ENCODE measurements around the gene UGT1A5.

Gene UGT1A5

DNA sequence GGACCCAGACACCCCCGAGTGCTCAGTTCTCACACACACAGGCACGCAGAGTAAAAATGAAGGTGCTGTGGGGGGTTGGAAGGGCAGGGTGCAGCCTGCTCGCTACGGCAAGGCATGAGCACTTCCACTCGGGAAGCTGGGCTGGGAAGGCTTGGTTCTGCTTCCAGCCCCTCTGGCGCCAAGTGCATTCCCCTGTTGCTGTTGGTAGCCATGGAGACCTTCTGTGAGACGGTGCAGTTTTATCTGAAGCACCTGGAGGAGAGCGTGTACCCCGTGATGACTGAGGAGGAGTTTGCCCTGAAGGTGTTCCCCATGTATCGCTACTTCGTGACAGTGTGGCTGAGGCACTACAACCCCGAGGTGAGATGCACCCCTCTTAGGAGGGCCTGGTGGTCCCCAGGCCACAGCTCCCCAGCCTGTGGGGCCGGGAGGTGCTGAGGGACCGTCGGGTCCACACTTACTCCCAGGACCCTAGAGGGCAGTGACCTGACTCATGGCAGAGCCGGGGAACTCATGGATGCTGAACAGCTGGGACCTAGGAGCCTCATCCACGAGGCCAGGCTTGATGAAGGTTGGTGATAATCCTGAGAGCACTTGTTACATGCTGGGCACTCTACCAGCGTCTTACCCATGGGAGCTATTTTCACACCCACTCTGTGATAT, 80.9 kb downstream of the UGT1A5 start:
- Histone ChIP-seq H3K9ac (ENCODE audit: low read depth, low read length) (no peak overlapping the region), H3K4me3 (ENCODE audit: low read length) (no peak overlapping the region), H3K27me3 (ENCODE audit: insufficient read depth, low read length) (no peaks in the 10 kb centered on the region), H3K4me1 (ENCODE audit: insufficient read depth, low read length) (no peaks in the 10 kb centered on the region), H3K27ac (ENCODE audit: low read length) (no peak overlapping the region), H3K9me3 (ENCODE audit: insufficient read depth, low read depth, low read length) (no peaks in the 10 kb centered on the region), H3K36me3 (ENCODE audit: insufficient read depth, low read depth, low read length) (no peaks in the 10 kb centered on the region)

DNA sequence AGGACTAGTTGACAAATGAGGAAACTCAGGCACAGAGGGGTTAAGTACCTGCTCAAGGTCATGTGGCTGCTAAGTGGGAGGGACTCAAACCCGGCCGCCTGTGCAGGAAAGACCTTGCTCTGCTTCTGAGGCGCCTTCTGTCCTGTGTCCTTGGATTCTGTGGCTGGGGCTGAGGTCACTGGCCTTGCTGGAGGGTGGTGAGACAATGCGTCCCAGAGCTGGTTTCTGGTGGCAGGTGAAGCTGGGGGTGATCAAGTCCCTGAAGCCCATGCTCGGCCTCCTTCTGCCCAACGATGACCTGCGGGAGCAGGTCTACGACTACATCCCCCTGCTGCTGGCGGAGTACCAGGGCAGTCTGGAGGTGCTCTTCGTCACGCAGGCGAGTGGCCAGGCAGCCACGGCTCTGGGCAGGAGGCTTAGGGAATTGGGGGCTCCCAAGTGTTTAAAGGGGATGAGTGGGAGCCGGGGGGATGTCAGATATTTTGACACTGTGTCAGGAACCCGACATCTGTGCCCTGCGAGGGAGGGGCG, 81.5 kb downstream of the UGT1A5 start:
- no peaks in the 10 kb centered on the region for H3K36me3 ChIP-seq (ENCODE audit: insufficient read depth, low read depth, low read length)
- H3K4me1 ChIP-seq (ENCODE audit: insufficient read depth, low read length) = no peaks in the 10 kb centered on the region
- H3K27ac ChIP-seq (ENCODE audit: low read length) = no peak overlapping the region
- H3K9me3 ChIP-seq (ENCODE audit: insufficient read depth, low read depth, low read length) = no peaks in the 10 kb centered on the region
- no peak overlapping the region for H3K4me3 ChIP-seq (ENCODE audit: low read length)
- H3K27me3 ChIP-seq (ENCODE audit: insufficient read depth, low read length) = no peaks in the 10 kb centered on the region
- no peak overlapping the region for H3K9ac ChIP-seq (ENCODE audit: low read depth, low read length)

DNA sequence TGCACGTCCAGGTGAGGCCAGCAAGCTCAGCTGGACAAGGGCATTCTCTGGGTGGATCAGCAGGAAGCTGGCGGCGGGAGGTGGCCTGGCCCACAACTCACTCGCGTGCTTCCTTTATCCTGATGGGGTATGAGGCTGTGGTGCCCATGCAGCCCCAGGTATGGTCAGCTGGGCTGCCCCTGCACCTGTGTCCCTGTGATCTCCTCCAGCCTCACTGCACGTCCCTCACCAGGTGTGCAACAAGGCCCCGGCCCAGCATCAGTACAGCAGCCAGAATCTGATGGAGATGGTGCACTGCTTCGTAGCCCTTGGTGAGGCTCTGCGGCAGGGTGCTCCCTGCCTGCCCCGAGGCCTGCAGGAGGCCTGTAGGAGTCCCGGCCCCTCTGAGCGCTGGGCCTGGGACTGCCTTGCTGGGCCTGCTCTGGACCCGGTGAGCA, 83.0 kb downstream of the UGT1A5 start:
- Histone ChIP-seq H3K4me1 (ENCODE audit: insufficient read depth, low read length) (no peaks in the 10 kb centered on the region), H3K27me3 (ENCODE audit: insufficient read depth, low read length) (no peaks in the 10 kb centered on the region), H3K4me3 (ENCODE audit: low read length) (no peak overlapping the region), H3K9ac (ENCODE audit: low read depth, low read length) (no peak overlapping the region), H3K9me3 (ENCODE audit: insufficient read depth, low read depth, low read length) (no peaks in the 10 kb centered on the region), H3K36me3 (ENCODE audit: insufficient read depth, low read depth, low read length) (no peaks in the 10 kb centered on the region), H3K27ac (ENCODE audit: low read length) (no peak overlapping the region)

DNA sequence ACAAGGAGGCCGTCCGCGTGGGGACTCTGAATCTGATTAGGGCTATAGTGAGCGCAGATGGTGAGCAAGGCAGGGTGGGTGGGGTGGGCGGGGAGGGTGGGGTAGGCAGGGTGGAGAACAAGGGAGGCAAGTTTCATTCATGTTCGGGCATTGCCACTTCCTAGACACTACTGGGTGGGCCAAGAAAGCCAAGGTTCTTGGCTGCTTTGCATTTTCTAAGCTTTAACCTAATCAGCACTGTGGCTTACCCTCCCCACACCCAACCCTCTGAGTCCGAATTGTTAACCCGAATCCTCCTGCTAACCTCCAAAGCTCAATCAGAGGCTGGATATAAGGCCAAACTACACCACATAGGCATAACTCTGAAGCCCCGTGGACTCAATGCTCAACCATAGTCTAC, 83.5 kb downstream of the UGT1A5 start:
- Histone ChIP-seq H3K4me1 (ENCODE audit: insufficient read depth, low read length) (no peaks in the 10 kb centered on the region), H3K27ac (ENCODE audit: low read length) (no peak overlapping the region), H3K36me3 (ENCODE audit: insufficient read depth, low read depth, low read length) (no peaks in the 10 kb centered on the region), H3K9ac (ENCODE audit: low read depth, low read length) (no peak overlapping the region), H3K9me3 (ENCODE audit: insufficient read depth, low read depth, low read length) (no peaks in the 10 kb centered on the region), H3K4me3 (ENCODE audit: low read length) (no peak overlapping the region), H3K27me3 (ENCODE audit: insufficient read depth, low read length) (no peaks in the 10 kb centered on the region)

DNA sequence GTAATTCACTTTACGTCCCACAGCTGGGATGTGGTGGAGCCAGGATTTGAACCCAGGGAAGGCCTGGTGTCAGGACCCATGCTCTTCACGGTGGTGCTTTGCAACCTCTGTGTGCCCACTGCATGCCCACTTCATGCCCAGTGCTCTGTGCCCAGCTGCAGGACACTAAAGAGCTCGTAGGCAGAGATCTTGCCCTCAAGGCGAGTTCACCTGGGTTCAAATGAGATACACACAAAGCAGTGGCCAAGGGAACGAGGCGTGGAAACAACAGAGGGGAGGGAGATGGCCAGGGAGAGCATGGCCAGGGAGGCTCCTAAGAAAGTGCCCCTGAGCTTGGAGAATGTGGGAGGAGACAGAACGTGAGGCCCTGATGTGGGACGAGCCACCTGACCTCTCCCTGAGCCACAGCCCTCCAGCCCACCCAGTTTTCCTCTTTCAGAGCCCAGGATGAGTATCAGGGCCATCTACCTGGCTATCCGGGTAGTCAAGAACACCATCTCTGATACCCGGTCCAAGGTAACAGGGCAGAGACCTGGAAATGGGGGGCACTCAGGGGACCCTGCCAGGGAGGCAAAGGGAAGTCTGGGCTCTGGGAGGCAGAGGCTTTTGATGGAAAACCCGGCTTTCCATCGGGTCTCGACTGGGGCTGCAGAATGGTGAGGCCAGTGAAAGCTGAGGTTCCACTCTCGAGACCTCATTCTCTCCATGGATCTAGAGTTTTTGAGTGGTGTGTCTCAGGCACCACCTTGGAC, 85.8 kb downstream of the UGT1A5 start:
- no peaks in the 10 kb centered on the region for H3K36me3 ChIP-seq (ENCODE audit: insufficient read depth, low read depth, low read length)
- no peak overlapping the region for H3K27ac ChIP-seq (ENCODE audit: low read length)
- no peaks in the 10 kb centered on the region for H3K4me1 ChIP-seq (ENCODE audit: insufficient read depth, low read length)
- no peak overlapping the region for H3K9ac ChIP-seq (ENCODE audit: low read depth, low read length)
- no peaks in the 10 kb centered on the region for H3K27me3 ChIP-seq (ENCODE audit: insufficient read depth, low read length)
- H3K4me3 ChIP-seq (ENCODE audit: low read length) = no peak overlapping the region
- H3K9me3 ChIP-seq (ENCODE audit: insufficient read depth, low read depth, low read length) = no peaks in the 10 kb centered on the region

DNA sequence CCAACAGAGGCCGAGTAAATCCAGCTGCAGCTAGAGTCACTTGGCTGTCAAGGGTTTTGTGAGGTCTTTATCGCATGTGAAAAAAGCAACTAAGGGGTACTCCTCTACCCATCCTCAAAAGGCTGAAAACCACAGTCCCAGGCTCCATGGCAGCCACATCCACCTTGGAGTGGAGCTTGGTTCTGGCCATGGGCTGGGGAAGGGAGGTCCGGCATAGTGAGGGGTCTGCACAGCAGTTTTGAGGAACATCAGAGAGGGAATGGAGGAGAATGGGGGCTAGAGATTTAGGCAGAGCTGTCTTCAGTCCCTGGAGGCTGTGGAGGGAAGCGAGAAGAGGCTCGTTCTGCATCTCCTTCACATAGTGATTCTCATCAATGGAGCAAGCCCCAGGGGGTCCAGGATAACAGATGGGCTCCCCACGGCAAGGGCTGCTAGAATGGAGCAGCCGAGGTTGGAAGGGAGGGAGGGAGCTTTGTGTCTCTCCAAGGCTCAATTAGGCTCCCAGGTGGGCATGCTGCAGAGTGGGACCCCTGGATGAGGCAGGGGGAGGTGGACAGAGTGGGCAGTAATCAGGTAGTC, 86.5 kb downstream of the UGT1A5 start:
- Histone ChIP-seq H3K9ac (ENCODE audit: low read depth, low read length) (no peak overlapping the region; the same call in 1 of the 2 replicates), H3K4me3 (ENCODE audit: low read length) (no peak overlapping the region), H3K36me3 (ENCODE audit: insufficient read depth, low read depth, low read length) (no peaks in the 10 kb centered on the region), H3K27ac (ENCODE audit: low read length) (no peak overlapping the region), H3K9me3 (ENCODE audit: insufficient read depth, low read depth, low read length) (no peaks in the 10 kb centered on the region), H3K27me3 (ENCODE audit: insufficient read depth, low read length) (no peaks in the 10 kb centered on the region), H3K4me1 (ENCODE audit: insufficient read depth, low read length) (no peaks in the 10 kb centered on the region)

DNA sequence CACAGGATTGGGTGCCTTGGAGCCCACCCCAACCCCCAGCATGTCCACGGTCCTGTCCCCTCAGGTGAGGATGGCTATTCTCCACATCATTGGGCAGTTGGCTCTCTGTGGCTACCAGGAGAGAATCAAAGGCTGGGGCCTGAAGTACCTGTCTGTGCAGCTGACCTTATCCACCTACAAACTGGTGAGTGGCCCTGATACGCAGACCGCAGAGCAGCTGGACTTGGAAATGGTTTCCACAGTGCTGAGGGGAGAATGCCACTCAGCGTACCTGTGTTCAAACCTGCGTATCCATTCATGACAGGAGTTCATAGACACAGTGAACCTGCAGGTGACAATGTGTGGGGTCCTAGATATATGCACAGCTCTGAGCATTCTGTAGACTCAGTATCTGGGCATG, 87.0 kb downstream of the UGT1A5 start:
- Histone ChIP-seq H3K4me1 (ENCODE audit: insufficient read depth, low read length) (no peaks in the 10 kb centered on the region), H3K9me3 (ENCODE audit: insufficient read depth, low read depth, low read length) (no peaks in the 10 kb centered on the region), H3K27me3 (ENCODE audit: insufficient read depth, low read length) (no peaks in the 10 kb centered on the region), H3K4me3 (ENCODE audit: low read length) (no peak overlapping the region), H3K9ac (ENCODE audit: low read depth, low read length) (no peak overlapping the region), H3K27ac (ENCODE audit: low read length) (no peak overlapping the region), H3K36me3 (ENCODE audit: insufficient read depth, low read depth, low read length) (no peaks in the 10 kb centered on the region)

DNA sequence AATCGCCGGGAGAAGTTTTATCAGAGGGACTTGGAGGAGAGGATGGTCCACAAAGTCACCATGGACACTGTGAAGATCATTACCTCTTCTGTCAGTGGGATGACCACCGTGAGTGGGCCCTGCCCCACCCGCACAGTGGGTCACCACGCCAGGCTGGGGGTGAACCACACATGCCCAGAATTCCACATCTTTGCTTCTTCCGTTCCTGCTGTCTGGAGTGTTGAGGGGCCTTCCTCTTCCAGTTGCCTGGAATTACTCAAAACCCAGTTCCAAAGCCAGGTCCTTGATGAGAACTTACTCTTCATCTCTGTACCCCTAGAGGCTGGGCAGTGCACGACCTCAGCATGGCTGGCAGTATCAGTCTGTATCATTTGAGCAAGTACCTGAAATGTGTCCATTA, 87.5 kb downstream of the UGT1A5 start:
- no peak overlapping the region for H3K9ac ChIP-seq (ENCODE audit: low read depth, low read length)
- H3K36me3 ChIP-seq (ENCODE audit: insufficient read depth, low read depth, low read length) = no peaks in the 10 kb centered on the region
- H3K4me1 ChIP-seq (ENCODE audit: insufficient read depth, low read length) = no peaks in the 10 kb centered on the region
- no peak overlapping the region for H3K4me3 ChIP-seq (ENCODE audit: low read length)
- no peaks in the 10 kb centered on the region for H3K9me3 ChIP-seq (ENCODE audit: insufficient read depth, low read depth, low read length)
- H3K27ac ChIP-seq (ENCODE audit: low read length) = no peak overlapping the region
- no peaks in the 10 kb centered on the region for H3K27me3 ChIP-seq (ENCODE audit: insufficient read depth, low read length)

DNA sequence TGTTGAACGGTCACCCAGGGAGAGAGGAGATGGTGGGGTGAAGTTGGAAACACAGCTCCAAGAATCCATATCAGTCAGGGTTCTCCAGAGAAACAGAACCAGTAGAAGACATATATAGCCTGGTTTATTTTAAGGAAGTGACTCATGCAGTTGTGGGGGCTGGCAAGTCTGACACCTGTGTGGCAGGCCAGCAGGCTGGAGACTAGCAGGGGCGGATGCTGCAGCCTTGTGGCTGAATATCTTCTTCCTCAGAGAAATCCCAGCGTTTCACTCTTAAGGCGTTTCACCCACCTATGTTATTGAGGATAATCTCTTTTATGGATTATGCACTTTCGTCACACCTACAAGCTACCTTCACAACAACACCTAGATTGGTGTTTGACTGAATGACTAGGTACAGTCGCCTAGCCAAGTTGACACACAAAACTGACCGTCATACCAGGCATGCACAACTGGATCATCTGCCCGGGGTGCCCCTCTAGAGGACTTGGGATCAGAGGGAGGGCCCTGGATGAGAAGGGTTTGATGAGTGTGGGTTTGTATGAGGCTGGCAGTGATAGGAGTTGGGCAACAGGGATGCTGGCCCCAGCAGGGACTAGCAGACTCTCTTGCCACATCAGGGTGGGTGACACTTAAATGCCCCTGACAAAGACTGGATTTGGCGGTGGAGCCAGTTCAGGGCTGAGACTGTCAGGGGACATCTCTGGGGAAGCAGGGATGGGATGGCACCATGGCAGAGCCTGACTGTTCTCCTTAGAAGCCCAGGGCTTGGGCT, 88.8 kb downstream of the UGT1A5 start:
- Histone ChIP-seq H3K36me3 (ENCODE audit: insufficient read depth, low read depth, low read length) (no peaks in the 10 kb centered on the region), H3K4me1 (ENCODE audit: insufficient read depth, low read length) (no peaks in the 10 kb centered on the region), H3K4me3 (ENCODE audit: low read length) (no peak overlapping the region), H3K27ac (ENCODE audit: low read length) (no peak overlapping the region), H3K9me3 (ENCODE audit: insufficient read depth, low read depth, low read length) (no peaks in the 10 kb centered on the region), H3K27me3 (ENCODE audit: insufficient read depth, low read length) (no peaks in the 10 kb centered on the region), H3K9ac (ENCODE audit: low read depth, low read length) (no peak overlapping the region)

DNA sequence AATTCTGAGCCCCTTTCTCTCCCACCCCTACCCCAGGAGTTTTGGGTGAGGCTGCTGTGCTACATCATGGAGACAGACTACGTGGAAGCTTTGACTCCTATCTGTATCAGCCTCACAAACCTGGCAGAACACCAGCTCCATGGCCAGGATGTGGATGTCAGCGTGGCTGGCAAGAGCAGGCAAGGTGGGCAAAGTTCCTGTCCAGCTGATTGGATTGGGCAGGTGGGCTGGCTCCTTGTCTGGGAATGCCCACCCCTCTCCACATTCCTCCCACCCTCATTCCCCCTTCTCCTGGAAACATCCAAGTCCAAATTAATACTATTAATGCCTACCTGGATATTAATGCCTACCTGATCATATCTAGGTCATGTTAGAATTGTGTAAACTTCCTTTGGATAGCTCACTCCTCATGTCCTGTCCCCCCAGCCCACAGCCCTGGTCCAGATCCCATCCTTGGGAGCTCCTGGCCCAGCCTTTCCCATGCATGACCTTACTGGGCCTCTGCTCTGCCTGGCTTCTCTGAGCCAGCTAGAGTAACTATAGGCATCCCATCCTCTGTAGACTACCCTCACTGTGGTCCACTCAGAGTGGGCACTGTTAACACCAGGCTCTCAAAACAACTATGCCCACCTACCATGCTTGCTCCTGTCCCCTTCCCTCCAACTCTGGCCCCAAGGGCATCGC, 89.6 kb downstream of the UGT1A5 start:
- H3K9me3 ChIP-seq (ENCODE audit: insufficient read depth, low read depth, low read length) = no peaks in the 10 kb centered on the region
- H3K27me3 ChIP-seq (ENCODE audit: insufficient read depth, low read length) = no peaks in the 10 kb centered on the region
- H3K36me3 ChIP-seq (ENCODE audit: insufficient read depth, low read depth, low read length) = no peaks in the 10 kb centered on the region
- no peak overlapping the region for H3K4me3 ChIP-seq (ENCODE audit: low read length)
- H3K9ac ChIP-seq (ENCODE audit: low read depth, low read length) = no peak overlapping the region
- no peaks in the 10 kb centered on the region for H3K4me1 ChIP-seq (ENCODE audit: insufficient read depth, low read length)
- no peak overlapping the region for H3K27ac ChIP-seq (ENCODE audit: low read length)

DNA sequence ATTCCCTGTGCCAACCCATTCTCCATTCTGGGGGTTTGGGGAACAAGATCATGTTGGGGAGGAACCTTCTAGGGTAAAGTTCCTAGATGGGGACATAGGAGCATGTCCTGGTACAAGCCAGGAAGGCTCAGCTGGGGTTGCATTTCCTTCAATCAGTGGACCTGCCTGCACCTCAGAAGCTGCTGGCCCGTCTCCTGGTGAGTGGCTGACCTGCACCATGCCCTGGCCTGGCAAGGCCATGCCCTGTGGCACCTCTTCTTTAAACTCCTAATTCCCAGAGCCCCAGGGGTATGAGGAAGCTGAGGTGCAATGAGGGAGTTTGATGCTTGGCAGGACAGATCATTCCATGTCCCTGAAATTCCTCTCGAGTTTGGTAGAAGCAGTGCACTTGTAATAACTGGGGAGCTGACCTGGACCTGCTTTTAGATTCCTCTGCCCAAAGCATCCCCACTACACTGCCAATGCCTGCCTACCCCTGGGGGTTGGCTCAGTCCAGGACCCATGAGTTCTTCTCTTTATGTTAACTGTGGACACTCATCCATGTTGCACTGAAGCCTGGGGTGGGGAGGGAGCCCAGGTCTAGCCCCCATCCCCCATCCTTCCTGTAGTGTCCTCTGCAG, 90.7 kb downstream of the UGT1A5 start:
- Histone ChIP-seq H3K9me3 (ENCODE audit: insufficient read depth, low read depth, low read length) (no peaks in the 10 kb centered on the region), H3K27ac (ENCODE audit: low read length) (no peak overlapping the region), H3K9ac (ENCODE audit: low read depth, low read length) (no peak overlapping the region), H3K36me3 (ENCODE audit: insufficient read depth, low read depth, low read length) (no peaks in the 10 kb centered on the region), H3K4me3 (ENCODE audit: low read length) (no peak overlapping the region), H3K27me3 (ENCODE audit: insufficient read depth, low read length) (no peaks in the 10 kb centered on the region), H3K4me1 (ENCODE audit: insufficient read depth, low read length) (no peaks in the 10 kb centered on the region)
